ENCODE data around the gene KRTAP10-8.

DNA sequence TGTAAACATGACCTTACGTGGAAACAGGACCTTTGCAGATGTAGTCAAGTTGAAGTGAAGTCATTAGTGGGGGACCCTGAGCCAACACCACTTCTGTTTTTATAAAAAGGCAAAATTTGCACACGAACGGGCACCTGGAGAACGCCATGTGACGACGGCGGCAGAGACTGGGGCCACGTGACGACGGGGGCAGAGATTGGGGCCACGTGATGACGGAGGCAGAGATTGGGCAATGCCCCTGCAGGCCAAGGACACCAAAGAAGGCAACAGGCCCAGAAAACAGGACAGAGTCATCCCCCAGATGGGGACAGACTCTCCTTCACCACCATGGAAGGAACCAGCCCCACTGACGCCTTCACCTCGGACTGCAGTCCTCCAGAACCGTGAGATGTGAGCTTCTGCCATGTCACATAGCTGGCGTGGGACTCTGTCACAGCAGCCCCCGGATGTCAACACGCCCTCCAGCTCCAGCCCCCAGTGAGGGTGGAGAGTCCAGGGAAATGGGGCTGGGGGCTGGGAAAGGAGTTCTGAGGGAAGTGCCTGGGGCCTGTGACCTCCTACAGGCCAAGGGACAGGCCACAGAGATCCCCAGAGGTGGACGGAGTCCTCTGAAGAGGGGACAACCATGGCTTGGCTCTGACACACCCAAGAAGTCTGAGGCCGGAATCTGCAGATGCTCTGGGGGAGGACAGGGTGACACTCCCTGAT, 38.5 kb downstream of the KRTAP10-8 start:
- no peak for TF ChIP-seq CTCF (conservative IDR thresholded peaks at IDR 0.05)
- TF ChIP-seq EZH2 (IDR thresholded peaks at IDR 0.05; ENCODE audit: low read depth) = no peak

Data from PC-9 (cell line).